Endothelial cell of umbilical vein (primary cell): ENCODE measurements around the gene DUS1L. TPM values are rescaled to one million over a fixed set of nuclear protein-coding genes. Genes with fewer than 3 reads are reported as not detected.

Experiments used
- Bru-seq: library from RNA; stranded (reverse); fragments of 400-500 nt; gene quantifications from one replicate; lab custom pipeline; 2021; lab: Mats Ljungman, UMichigan
- BruChase-seq, 2 experiments: library from RNA; stranded (reverse); fragments of 400-500 nt; gene quantifications; one replicate each; lab custom pipeline; 2021; lab: Mats Ljungman, UMichigan
- BruUV-seq: library from RNA; stranded (reverse); fragments of 400-500 nt; replicated peaks from 2 replicates; lab custom pipeline; 2021; lab: Mats Ljungman, UMichigan
- CTCF ChIA-PET: fragments of 300-600, 350-600 bp; sonication (Branson Sonifier 250); formaldehyde crosslinking; loops from one replicate; lab custom pipeline; 2021; ENCODE audit warnings: antibody characterized with exemption, inconsistent platforms; lab: Charles Lee
- POLR2A ChIA-PET: fragments of 300-600, 350-600 bp; sonication (Branson Sonifier 250); formaldehyde crosslinking; loops from one replicate; lab custom pipeline; 2021; ENCODE audit warnings: antibody characterized with exemption, inconsistent platforms; lab: Charles Lee
- DNase-seq: peaks from one replicate; pipeline ENCODE4 v3.0.0-alpha.2; 2011; ENCODE audit warnings: low read depth, low spot score
- FAIRE-seq: peaks from 2 replicates; lab custom pipeline; 2011; peaks lifted over from hg19 to GRCh38; lab: Jason Lieb, UNC
- H2AFZ ChIP-seq: 2 replicates; pipeline ENCODE4 v1.6.0; 2012; ENCODE audit warnings: low read depth, low read length, control low read depth, inconsistent platforms
- H3K27ac ChIP-seq: 2 replicates; pipeline ENCODE4 v1.5.1; 2011; ENCODE audit warnings: low read depth, mild to moderate bottlenecking, control low read depth, low read length, moderate library complexity; ENCODE audit not compliant: insufficient read depth
- H3K27me3 ChIP-seq, 2 experiments: 2 replicates each; pipeline versions ENCODE4 v1.6.0 to v1.6.1; 2011; ENCODE audit warnings: low read length in 2 of 2, mixed read lengths in 1 of 2; ENCODE audit not compliant: control insufficient read depth in 2 of 2, insufficient read depth in 2 of 2
- H3K36me3 ChIP-seq, 2 experiments: 2 replicates in 1 of 2; 3 replicates in 1 of 2; pipeline ENCODE4 v1.5.1; 2011; ENCODE audit warnings: low read length in 2 of 2, mild to moderate bottlenecking in 1 of 2, moderate library complexity in 1 of 2; ENCODE audit not compliant: control insufficient read depth in 2 of 2, insufficient read depth in 2 of 2; ENCODE audit errors: extremely low read depth in 1 of 2
- H3K4me1 ChIP-seq: 3 replicates; pipeline ENCODE4 v1.5.1; 2011; ENCODE audit warnings: mild to moderate bottlenecking, low read length; ENCODE audit not compliant: control insufficient read depth, insufficient read depth; ENCODE audit errors: extremely low read depth
- H3K4me2 ChIP-seq: 2 replicates; pipeline ENCODE4 v1.6.1; 2011; ENCODE audit warnings: low read length, control low read depth, mixed read lengths; ENCODE audit not compliant: insufficient read depth
- H3K4me3 ChIP-seq, 3 experiments: fragments of 200-600 bp in 1 of 3; sonication (generic), shearing (Covaris generic) in 1 of 3; replicated peaks in 1 of 3; 2 replicates each; pipeline ENCODE4 v1.5.1; 2011 to 2016; ENCODE audit warnings: control low read depth in 3 of 3, low read length in 3 of 3, mild to moderate bottlenecking in 2 of 3, inconsistent platforms in 1 of 3, low read depth in 1 of 3, moderate library complexity in 1 of 3; ENCODE audit not compliant: insufficient read depth in 1 of 3
- H3K79me2 ChIP-seq: 2 replicates; pipeline ENCODE4 v1.6.0; 2012; ENCODE audit warnings: low read length, inconsistent platforms; ENCODE audit not compliant: control insufficient read depth, insufficient read depth
- H3K9ac ChIP-seq: replicated peaks from 2 replicates; pipeline ENCODE3; 2011; ENCODE audit warnings: low read length, control low read depth; ENCODE audit not compliant: insufficient read depth; ENCODE audit errors: extremely low read depth
- H3K9me1 ChIP-seq: replicated peaks from 3 replicates; pipeline ENCODE4 v1.6.0; 2011; ENCODE audit warnings: mild to moderate bottlenecking, low read length; ENCODE audit not compliant: control insufficient read depth, insufficient read depth; ENCODE audit errors: extremely low read depth
- H3K9me3 ChIP-seq: replicated peaks from 2 replicates; pipeline ENCODE4 v1.5.1; 2012; ENCODE audit warnings: low read length, inconsistent platforms; ENCODE audit not compliant: control insufficient read depth, insufficient read depth
- H4K20me1 ChIP-seq: replicated peaks from 2 replicates; pipeline ENCODE3; 2011; ENCODE audit warnings: mild to moderate bottlenecking, low read length; ENCODE audit not compliant: control insufficient read depth, insufficient read depth; ENCODE audit errors: extremely low read depth
- CTCF ChIP-seq, 2 donors: IDR thresholded peaks; 1 replicate in 1 of 2; 2 replicates in 1 of 2; pipeline ENCODE4 v1.5.1; 2011; ENCODE audit warnings: low read length in 2 of 2, mild to moderate bottlenecking in 2 of 2, moderate library complexity in 2 of 2, control low read depth in 1 of 2, inconsistent platforms in 1 of 2, low read depth in 1 of 2; ENCODE audit not compliant: insufficient read depth in 1 of 2; ENCODE audit errors: extremely low read depth in 1 of 2
- EZH2 ChIP-seq: IDR thresholded peaks from 2 replicates; pipeline ENCODE4 v1.6.1; 2012; ENCODE audit warnings: borderline replicate concordance, low read depth, mild to moderate bottlenecking, moderate library complexity, low read length, inconsistent platforms; ENCODE audit not compliant: severe bottlenecking
- FOS ChIP-seq: IDR thresholded peaks from 2 replicates; pipeline ENCODE4 v1.6.1; 2011; ENCODE audit warnings: mild to moderate bottlenecking, low read length, moderate library complexity, borderline replicate concordance; ENCODE audit not compliant: insufficient read depth
- GATA2 ChIP-seq: IDR thresholded peaks from 2 replicates; pipeline ENCODE4 v1.7.0; 2011; ENCODE audit warnings: low read depth, mild to moderate bottlenecking, moderate library complexity, mixed read lengths, low read length; ENCODE audit not compliant: insufficient read length, insufficient read depth
- JUN ChIP-seq: IDR thresholded peaks from 2 replicates; pipeline ENCODE4 v1.6.1; 2011; ENCODE audit warnings: borderline replicate concordance, low read depth; ENCODE audit not compliant: insufficient read length, insufficient read depth
- MAX ChIP-seq: IDR thresholded peaks from 2 replicates; pipeline ENCODE4 v1.6.1; 2011; ENCODE audit not compliant: insufficient read depth, insufficient read length
- MYC ChIP-seq: IDR thresholded peaks from one replicate; pipeline ENCODE4 v1.6.1; 2011; ENCODE audit warnings: mild to moderate bottlenecking, low read depth, low read length
- POLR2A ChIP-seq: IDR thresholded peaks from 2 replicates; pipeline ENCODE4 v1.6.1; 2012; ENCODE audit warnings: low read depth, mild to moderate bottlenecking, control low read depth, low read length
- POLR2AphosphoS5 ChIP-seq: IDR thresholded peaks from 2 replicates; pipeline ENCODE4 v1.6.1; 2012; ENCODE audit warnings: low read depth, mild to moderate bottlenecking, control low read depth, low read length, moderate library complexity; ENCODE audit not compliant: insufficient read depth
- dilution Hi-C: fragments of 300-500 bp; cut with MboI; formaldehyde crosslinking; loops from one replicate; pipeline ENCODE4 v1.15.0; 2019; ENCODE audit warnings: low sequenced_read_pairs; ENCODE audit not compliant: extremely low pct_ligation_motif_present
- intact Hi-C: fragments of 100-400 bp; cut with micrococcal nuclease; formaldehyde crosslinking; loops from one replicate; pipeline ENCODE4 v1.10.0; 2022
- long read RNA-seq: library from polyadenylated mRNA; stranded (forward); transcript quantifications from one replicate; pipeline ENCODE4 v2.0.0, GENCODE V29; 2021
- polyA minus RNA-seq, 3 experiments: library from RNA; depleted of rRNA, polyadenylated mRNA; stranded (reverse); fragments of >200 nt; gene quantifications; 1 replicate in 1 of 3; 2 replicates in 2 of 3; pipeline ENCODE4 v1.2.3, GENCODE V29; 2011
- polyA plus RNA-seq, 4 experiments: library from polyadenylated mRNA; depleted of rRNA in 3 of 4; stranded (reverse) in 3 of 4; unstranded in 1 of 4; fragments of >200 nt; gene quantifications; 2 replicates each; pipeline versions ENCODE4 v1.2.1 to v1.2.3, GENCODE V29; 2011 to 2012; ENCODE audit warnings: missing spikeins in 1 of 4
- total RNA-seq: library from RNA; stranded (reverse); gene quantifications from 2 replicates; pipeline ENCODE4 v1.2.3, GENCODE V29; 2021

DUS1L gene
- total RNA-seq (90.3 and 92.9 TPM in 2 replicates), polyA plus RNA-seq (60.1 and 63.1 TPM in 2 replicates), polyA minus RNA-seq (18.5 and 25.1 TPM in 2 replicates), Bru-seq, nascent RNA (percentile 56 among the genes with signal in this experiment), BruChase-seq, experiment 1, labeled RNA remaining after a 6-hour chase (percentile 79 among the genes with signal in this experiment), BruChase-seq, experiment 2, labeled RNA remaining after a 2-hour chase (percentile 65 among the genes with signal in this experiment)
- polyA plus RNA-seq (2011; cell fraction: cytosol; rRNA removed): 77.7 and 80.7 TPM in 2 replicates
- polyA plus RNA-seq (2011; cell fraction: nucleus; rRNA removed): 360 and 376 TPM in 2 replicates
- 70.4 and 74.8 TPM in 2 replicates for polyA plus RNA-seq (2012)
- polyA minus RNA-seq (2011; cell fraction: cytosol; rRNA and poly(A)+ RNA removed): 51.7 TPM
- 43.2 and 55.0 TPM in 2 replicates for polyA minus RNA-seq (2011; cell fraction: nucleus; rRNA and poly(A)+ RNA removed)
- long read RNA-seq, partial matches to known transcripts: 25 of 244 reads
- long read RNA-seq, other reads (novel, unspliced or antisense): 214 of 244 reads

- Histone ChIP-seq H3K9me1 (no peaks in the 10 kb centered on the region), H3K27me3 (no peaks in the 10 kb centered on the region), H3K27ac (peak within 1 kb of the TSS; percentile 48), H3K9ac (peak within 1 kb of the TSS; percentile 77), H2AFZ (peak within 1 kb of the TSS; percentile 99), H3K4me3 (peak within 1 kb of the TSS; percentile 58 to 82 (median 76)), H3K4me2 (peak within 1 kb of the TSS; percentile 78), H3K9me3 (no peaks in the 10 kb centered on the region), H3K79me2 (peaks cover 14% of the 10 kb centered on the region), H4K20me1 (no peaks in the 10 kb centered on the region), H3K4me1 (peaks cover 15% of the 10 kb centered on the region), H3K36me3 (peaks cover 0 to 12% of the 10 kb centered on the region in 2 experiments)
- intact Hi-C loops: no loop called here
- FAIRE-seq: peak; percentile 15
- peak; percentile 23 for DNase-seq
- BruUV-seq: no TSS peak
- CTCF ChIA-PET: interaction anchor here (1.1 kb wide), 1 partner anchor 35 kb away, joined by 3 read pairs; no protein-coding TSS in a partner anchor
- TF ChIP-seq GATA2: no peak
- peak; percentile 42 for TF ChIP-seq POLR2A
- TF ChIP-seq POLR2AphosphoS5: peak; percentile 38
- dilution Hi-C loops: no loop called here
- POLR2A ChIA-PET: interaction anchor here (0.7 kb wide), 1 partner anchor 33 kb away, joined by 3 read pairs; no protein-coding TSS in a partner anchor
Observed at GRCh38 chr17:82065638-82066303, at the start of gene DUS1L. Gene DUS1L (minus strand): TSS chr17:82065804. CDS start chr17:82065059, 745 bp downstream.

- dilution Hi-C loops: no loop called here
- Histone ChIP-seq H3K79me2 (no peaks in the 10 kb centered on the region), H2AFZ (no peak overlapping the region), H3K36me3 (no peaks in the 10 kb centered on the region), H3K27me3 (no peaks in the 10 kb centered on the region), H3K27ac (no peak overlapping the region), H3K4me2 (no peak overlapping the region), H3K4me3 (no peak overlapping the region), H3K9ac (no peak overlapping the region), H3K9me1 (no peaks in the 10 kb centered on the region), H3K9me3 (no peaks in the 10 kb centered on the region), H3K4me1 (no peaks in the 10 kb centered on the region), H4K20me1 (no peaks in the 10 kb centered on the region)
- no peak for FAIRE-seq
- TF ChIP-seq EZH2 (no peak), GATA2 (no peak), FOS (no peak), JUN (no peak), POLR2A (no peak), POLR2AphosphoS5 (no peak), MYC (no peak), CTCF (IDR thresholded peaks at IDR 0.05; ENCODE audit: extremely low read depth in 1 of 2, insufficient read depth in 1 of 2, low read depth in 1 of 2, low read length in 2 of 2) (no peak), MAX (no peak)
- DNase-seq: no peak
- BruUV-seq: no TSS peak
- intact Hi-C loops: no loop called here
- ChIA-PET CTCF (no interaction called here), POLR2A (no interaction called here)
Observed at GRCh38 chr17:82114872-82115271, 49.3 kb upstream of the DUS1L start.
